CD14-positive monocyte (primary cell): ENCODE results near the gene IRAK3. TPM values are rescaled to one million over a fixed set of nuclear protein-coding genes. Genes with fewer than 3 reads are reported as not detected.

Source experiments
- DNase-seq, 3 donors: peaks; one replicate each; pipeline ENCODE4 v3.0.0-alpha.2; 2011 to 2022
- H2AFZ ChIP-seq: 2 replicates; pipeline ENCODE4 v1.6.0; 2012; ENCODE audit warnings: mild to moderate bottlenecking, low read depth, low read length, inconsistent platforms; ENCODE audit not compliant: insufficient read depth, poor library complexity, severe bottlenecking
- H3K27ac ChIP-seq, 2 donors: 1 replicate in 1 of 2; 2 replicates in 1 of 2; pipeline ENCODE4 v1.5.1; 2012 to 2013; ENCODE audit warnings: low read length in 2 of 2, control low read depth in 1 of 2, inconsistent platforms in 1 of 2, low read depth in 1 of 2, mild to moderate bottlenecking in 1 of 2
- H3K27me3 ChIP-seq, 2 donors: one replicate each; pipeline versions ENCODE4 v1.6.0 to v1.6.1; 2011 to 2013; ENCODE audit warnings: low read length in 2 of 2; ENCODE audit not compliant: control insufficient read depth in 2 of 2, insufficient read depth in 2 of 2
- H3K36me3 ChIP-seq, 2 donors: replicated peaks in 1 of 2; 1 replicate in 1 of 2; 2 replicates in 1 of 2; pipeline versions ENCODE4 v1.5.1 to v1.6.1; 2012 to 2013; ENCODE audit warnings: low read length in 2 of 2, control low read depth in 1 of 2, inconsistent platforms in 1 of 2, mild to moderate bottlenecking in 1 of 2; ENCODE audit not compliant: insufficient read depth in 2 of 2, control insufficient read depth in 1 of 2
- H3K4me1 ChIP-seq, 2 donors: 1 replicate in 1 of 2; 2 replicates in 1 of 2; pipeline versions ENCODE4 v1.5.1 to v1.6.1; 2012 to 2013; ENCODE audit warnings: low read length in 2 of 2, control low read depth in 1 of 2, inconsistent platforms in 1 of 2, mild to moderate bottlenecking in 1 of 2, moderate library complexity in 1 of 2; ENCODE audit not compliant: insufficient read depth in 2 of 2, control insufficient read depth in 1 of 2
- H3K4me2 ChIP-seq: replicated peaks from 2 replicates; pipeline ENCODE3; 2012; ENCODE audit warnings: low read length, moderate library complexity, mild to moderate bottlenecking; ENCODE audit not compliant: poor library complexity, severe bottlenecking; ENCODE audit errors: extremely low read depth
- H3K4me3 ChIP-seq, 3 experiments: fragments of 200-600 bp in 1 of 3; sonication (generic) in 1 of 3; replicated peaks in 1 of 3; 1 replicate in 2 of 3; 2 replicates in 1 of 3; pipeline ENCODE4 v1.5.1; 2011 to 2013; ENCODE audit warnings: low read length in 3 of 3, mild to moderate bottlenecking in 3 of 3, control low read depth in 2 of 3, low read depth in 2 of 3, inconsistent platforms in 1 of 3, moderate library complexity in 1 of 3
- H3K79me2 ChIP-seq: 2 replicates; pipeline ENCODE4 v1.6.0; 2012; ENCODE audit warnings: mild to moderate bottlenecking, control low read depth, inconsistent platforms, low read length, moderate library complexity; ENCODE audit not compliant: insufficient read depth
- H3K9ac ChIP-seq: 2 replicates; pipeline ENCODE4 v1.6.0; 2017; ENCODE audit warnings: low read length, mild to moderate bottlenecking; ENCODE audit not compliant: insufficient read depth, poor library complexity, severe bottlenecking
- H3K9me3 ChIP-seq, 2 donors: replicated peaks in 1 of 2; 1 replicate in 1 of 2; 2 replicates in 1 of 2; pipeline versions ENCODE4 v1.5.1 to v1.6.1; 2012 to 2013; ENCODE audit warnings: low read length in 2 of 2, control low read depth in 1 of 2; ENCODE audit not compliant: control insufficient read depth in 1 of 2, insufficient read depth in 1 of 2
- H4K20me1 ChIP-seq: 2 replicates; pipeline ENCODE4 v1.6.0; 2012; ENCODE audit warnings: mild to moderate bottlenecking, low read length, control low read depth, moderate library complexity; ENCODE audit not compliant: insufficient read depth
- H3K27ac Mint-ChIP-seq, 7 donors: one replicate each; pipeline ENCODE4 v1.8.0; 2020; ENCODE audit warnings: mild to moderate bottlenecking in 7 of 7, mixed read lengths in 7 of 7, moderate library complexity in 6 of 7, inconsistent platforms in 2 of 7
- H3K27me3 Mint-ChIP-seq, 3 donors: one replicate each; pipeline ENCODE4 v1.8.0; 2021 to 2022; ENCODE audit warnings: low read depth in 3 of 3, mild to moderate bottlenecking in 3 of 3, mixed read lengths in 3 of 3, moderate library complexity in 3 of 3, inconsistent platforms in 1 of 3
- H3K36me3 Mint-ChIP-seq, 2 donors: one replicate each; pipeline ENCODE4 v1.8.0; 2020; ENCODE audit warnings: mixed read lengths in 2 of 2, inconsistent platforms in 1 of 2, mild to moderate bottlenecking in 1 of 2
- H3K4me1 Mint-ChIP-seq: one replicate; pipeline ENCODE4 v1.8.0; 2020; ENCODE audit warnings: mild to moderate bottlenecking, mixed read lengths
- H3K4me3 Mint-ChIP-seq, 2 donors: one replicate each; pipeline ENCODE4 v1.8.0; 2020; ENCODE audit warnings: mild to moderate bottlenecking in 2 of 2, mixed read lengths in 2 of 2, moderate library complexity in 1 of 2
- H3K9me3 Mint-ChIP-seq, 7 donors: one replicate each; pipeline ENCODE4 v1.8.0; 2020 to 2022; ENCODE audit warnings: mixed read lengths in 7 of 7, mild to moderate bottlenecking in 6 of 7, moderate library complexity in 6 of 7, inconsistent platforms in 2 of 7
- CTCF ChIP-seq: fragments of 200-600 bp; IDR thresholded peaks from one replicate; pipeline ENCODE4 v1.8.0; 2022; ENCODE audit warnings: antibody characterized with exemption, mild to moderate bottlenecking
- WGBS: methylation state at CpG from one replicate; pipeline ENCODE4 v1.1.5; 2013; ENCODE audit warnings: missing lambda C conversion rate; ENCODE audit not compliant: insufficient coverage; 5-methylcytosine and 5-hydroxymethylcytosine counted together
- intact Hi-C, 2 donors: fragments of 100-400 bp; cut with micrococcal nuclease; formaldehyde crosslinking; loops; one replicate each; pipeline versions ENCODE4 v1.15.0 to v1.15.1; 2023
- polyA plus RNA-seq, 3 donors: library from polyadenylated mRNA; depleted of rRNA in 1 of 3; unstranded in 2 of 3; stranded (reverse) in 1 of 3; fragments of 300-500 nt in 2 of 3; fragments of >200 nt in 1 of 3; fragmentation: Illumina TruSeq in 2 of 3; gene quantifications; 1 replicate in 2 of 3; 2 replicates in 1 of 3; pipeline ENCODE4 v1.2.3, GENCODE V29; 2012 to 2021

IRAK3 gene
- polyA plus RNA-seq, 3 donors: 56.9 to 59.7 (median 58.0) TPM

- peak in 1 of 3 donors; percentile 27 for DNase-seq
- H3K9me3 Mint-ChIP-seq: peaks cover 0 to 6% (median 0%) of the 10 kb centered on the region in 7 donors
- H3K9ac ChIP-seq: no peak overlapping the region
- peaks cover 50 to 75% of the 10 kb centered on the region in 2 donors for H3K36me3 Mint-ChIP-seq
- H4K20me1 ChIP-seq: peaks cover 99% of the 10 kb centered on the region
- no peak overlapping the region for H2AFZ ChIP-seq
- H3K27ac Mint-ChIP-seq: peak overlapping the region in 2 of 7 donors; percentile 5 to 41
- H3K4me1 Mint-ChIP-seq: peaks cover 35% of the 10 kb centered on the region
- no peaks in the 10 kb centered on the region for H3K27me3 ChIP-seq
- peaks cover 100% of the 10 kb centered on the region for H3K79me2 ChIP-seq
- peaks cover 34 to 78% of the 10 kb centered on the region in 2 donors for H3K36me3 ChIP-seq
- H3K4me3 Mint-ChIP-seq: no peak overlapping the region
- no peaks in the 10 kb centered on the region for H3K9me3 ChIP-seq
- no peak overlapping the region for H3K4me3 ChIP-seq
- peak overlapping the region in 1 of 2 donors; percentile 27 for H3K27ac ChIP-seq
- no peaks in the 10 kb centered on the region for H3K27me3 Mint-ChIP-seq
- WGBS: no CpG with 5 or more reads among the region's 4 CpGs
- no peak for TF ChIP-seq CTCF
- H3K4me1 ChIP-seq: peaks cover 4 to 14% of the 10 kb centered on the region in 2 donors
- intact Hi-C loops: loop anchor here in 1 of 2 donors (5.0 kb wide), 1 partner anchor 37 kb away; the partner anchor contains the start of gene TMBIM4
- H3K4me2 ChIP-seq: no peak overlapping the region
Observed at GRCh38 chr12:66203820-66204219, 14.8 kb downstream of the IRAK3 start.

- H3K4me3 Mint-ChIP-seq: no peak overlapping the region
- Histone ChIP-seq H3K27ac (no peak overlapping the region), H3K79me2 (peaks cover 98% of the 10 kb centered on the region), H3K4me3 (no peak overlapping the region), H3K9me3 (no peaks in the 10 kb centered on the region), H4K20me1 (peaks cover 99% of the 10 kb centered on the region), H3K36me3 (peaks cover 39 to 73% of the 10 kb centered on the region in 2 donors), H3K9ac (no peak overlapping the region), H3K4me2 (no peak overlapping the region), H3K27me3 (no peaks in the 10 kb centered on the region), H3K4me1 (peaks cover 13 to 25% of the 10 kb centered on the region in 2 donors), H2AFZ (no peak overlapping the region)
- no peaks in the 10 kb centered on the region for H3K27me3 Mint-ChIP-seq
- intact Hi-C loops: no loop called here
- no CpG with 5 or more reads among the region's 1 CpG for WGBS
- peaks cover 46 to 65% of the 10 kb centered on the region in 2 donors for H3K36me3 Mint-ChIP-seq
- H3K9me3 Mint-ChIP-seq: no peaks in the 10 kb centered on the region
- H3K27ac Mint-ChIP-seq: peak overlapping the region in 4 of 7 donors; percentile 19 to 47 (median 37)
- TF ChIP-seq CTCF: no peak
- peaks cover 32% of the 10 kb centered on the region for H3K4me1 Mint-ChIP-seq
- DNase-seq: no peak
Observed at GRCh38 chr12:66206141-66206540, 17.1 kb downstream of the IRAK3 start.
